Activated CD4-positive, CD25-positive, alpha-beta regulatory T cell treated with anti-CD3 and anti-CD28 coated beads, Interleukin-2, amount 50 U/mL, for 72 hours (primary cell): ENCODE results near the gene GFOD1.
"Not testable (repeated sequence)": the region's sequence is repeated elsewhere in the genome, so short reads cannot be mapped to it uniquely, and the experiment has no call there.

Source experiments
- DNase-seq: peaks from one replicate; pipeline ENCODE4 v3.0.0; 2021

The GFOD1 gene

GRCh38 chr6:13348334-13349113 lies 138.9 kb downstream of the GFOD1 start:
- no peak for DNase-seq

- DNase-seq, result no peak
Measured at GRCh38 chr6:13346245-13346644, 141.2 kb downstream of the GFOD1 start.

- no peak for DNase-seq
Measured at GRCh38 chr6:13342414-13343019, 144.9 kb downstream of the GFOD1 start.

GRCh38 chr6:13339863-13340630 lies 147.4 kb downstream of the GFOD1 start:
- DNase-seq, result no peak

GRCh38 chr6:13338038-13338437 lies 149.4 kb downstream of the GFOD1 start:
- DNase-seq, result no peak

GRCh38 chr6:13336553-13336952 lies 150.8 kb downstream of the GFOD1 start:
- peak; percentile 82 for DNase-seq

GRCh38 chr6:13334953-13335352 lies 152.4 kb downstream of the GFOD1 start:
- DNase-seq, result no peak

GRCh38 chr6:13332349-13332706 lies 155.1 kb downstream of the GFOD1 start:
- no peak for DNase-seq

- DNase-seq, result no peak
Measured at GRCh38 chr6:13331516-13332348, 155.7 kb downstream of the GFOD1 start.

- no peak for DNase-seq
Measured at GRCh38 chr6:13328875-13329183, 158.6 kb downstream of the GFOD1 start.

- DNase-seq, result peak; percentile 96
Measured at GRCh38 chr6:13328076-13328874, 159.1 kb downstream of the GFOD1 start, which contains the start of gene TBC1D7. Gene TBC1D7 (minus strand): TSS chr6:13328537. CDS start chr6:13326898, 1,639 bp downstream.

GRCh38 chr6:13327691-13328075 lies 159.7 kb downstream of the GFOD1 start:
- no peak for DNase-seq

GRCh38 chr6:13326031-13326586 lies 161.3 kb downstream of the GFOD1 start:
- DNase-seq, result not testable (repeated sequence)

GRCh38 chr6:13319891-13320564 lies 167.4 kb downstream of the GFOD1 start:
- no peak for DNase-seq

GRCh38 chr6:13318821-13319220 lies 168.6 kb downstream of the GFOD1 start:
- no peak for DNase-seq

- DNase-seq, result no peak
Measured at GRCh38 chr6:13315896-13316295, 171.5 kb downstream of the GFOD1 start.

- no peak for DNase-seq
Measured at GRCh38 chr6:13314806-13315205, 172.6 kb downstream of the GFOD1 start.

GRCh38 chr6:13311155-13311554 lies 176.2 kb downstream of the GFOD1 start:
- no peak for DNase-seq

GRCh38 chr6:13308332-13308731 lies 179.1 kb downstream of the GFOD1 start:
- DNase-seq, result no peak
